Stimulated activated CD4-positive, alpha-beta T cell treated with anti-CD3 and anti-CD28 coated beads, Interleukin-15, amount 100 ng/mL, for 48 hours (primary cell): ENCODE measurements around the gene ZNF202.

ENCODE experiments used
- DNase-seq, 2 donors: peaks; one replicate each; pipeline ENCODE4 v3.0.0-alpha.2; 2020; ENCODE audit warnings: low read depth in 2 of 2

The ZNF202 gene

GRCh38 chr11:123683428-123684170, 57.9 kb downstream of the ZNF202 start:
- DNase-seq, result no peak

- DNase-seq, result no peak
These were observed 58.6 kb downstream of the ZNF202 start for GRCh38 chr11:123682696-123683410.

- DNase-seq, result no peak
These were observed 60.4 kb downstream of the ZNF202 start for GRCh38 chr11:123681030-123681429.

GRCh38 chr11:123678246-123678645, 63.2 kb downstream of the ZNF202 start:
- DNase-seq, result no peak

GRCh38 chr11:123677510-123677909, 64.0 kb downstream of the ZNF202 start:
- DNase-seq, result no peak

GRCh38 chr11:123674297-123674696, 67.2 kb downstream of the ZNF202 start:
- no peak for DNase-seq
